DOHH2 (cell line): ENCODE data around the gene TNFRSF13B.

Experiments used
- H3F3A ChIP-seq: fragments of 200-600 bp; sonication (generic), shearing (Covaris generic); 2 replicates; pipeline ENCODE4 v1.6.0; 2016; ENCODE audit warnings: antibody characterized with exemption, mild to moderate bottlenecking; ENCODE audit not compliant: control insufficient read depth, insufficient read depth
- H3K27ac ChIP-seq: fragments of 200-600 bp; sonication (generic); 2 replicates; pipeline ENCODE4 v1.5.1; 2014; ENCODE audit warnings: low read depth, mild to moderate bottlenecking, low read length, moderate library complexity
- H3K27me3 ChIP-seq: fragments of 200-600 bp; sonication (generic); 2 replicates; pipeline ENCODE4 v1.6.1; 2014; ENCODE audit warnings: mild to moderate bottlenecking, low read length, mixed read lengths; ENCODE audit not compliant: control insufficient read depth
- H3K36me3 ChIP-seq: fragments of 200-600 bp; sonication (generic); 2 replicates; pipeline ENCODE4 v1.6.1; 2014; ENCODE audit warnings: mild to moderate bottlenecking, low read length, moderate library complexity, mixed read lengths; ENCODE audit not compliant: control insufficient read depth
- H3K4me1 ChIP-seq: fragments of 200-600 bp; sonication (generic); 2 replicates; pipeline ENCODE4 v1.6.1; 2014; ENCODE audit warnings: mild to moderate bottlenecking, low read length, mixed read lengths; ENCODE audit not compliant: control insufficient read depth
- H3K4me2 ChIP-seq: fragments of 200-600 bp; sonication (generic); 2 replicates; pipeline ENCODE4 v1.6.0; 2014; ENCODE audit warnings: mild to moderate bottlenecking, low read length, moderate library complexity
- H3K4me3 ChIP-seq: fragments of 200-600 bp; sonication (generic); 2 replicates; pipeline ENCODE4 v1.5.1; 2014; ENCODE audit warnings: mild to moderate bottlenecking, low read length, mixed read lengths
- H3K79me2 ChIP-seq: fragments of 200-600 bp; sonication (generic); 2 replicates; pipeline ENCODE4 v1.6.1; 2014; ENCODE audit warnings: mild to moderate bottlenecking, low read length, mixed read lengths; ENCODE audit not compliant: control insufficient read depth
- H3K9me2 ChIP-seq: fragments of 200-600 bp; sonication (generic); replicated peaks from 2 replicates; pipeline ENCODE4 v1.6.1; 2014; ENCODE audit warnings: mild to moderate bottlenecking, low read length, mixed read lengths; ENCODE audit not compliant: control insufficient read depth
- H3K9me3 ChIP-seq: fragments of 200-600 bp; sonication (generic); 2 replicates; pipeline ENCODE4 v1.6.1; 2014; ENCODE audit warnings: antibody characterized with exemption, low read length, mixed read lengths; ENCODE audit not compliant: control insufficient read depth, insufficient read depth
- H4K20me1 ChIP-seq: fragments of 200-600 bp; sonication (generic); 2 replicates; pipeline ENCODE4 v1.6.0; 2014; ENCODE audit warnings: low read depth, mild to moderate bottlenecking, antibody characterized with exemption, low read length, moderate library complexity; ENCODE audit not compliant: control insufficient read depth, insufficient read depth
- EZH2phosphoT487 ChIP-seq: fragments of 200-600 bp; sonication (generic); IDR thresholded peaks from 2 replicates; pipeline ENCODE4 v1.6.1; 2017; ENCODE audit warnings: borderline replicate concordance, mild to moderate bottlenecking, antibody characterized with exemption, low read length, moderate library complexity, mixed read lengths
- TF ChIP-seq, protein P1 (sequence below): fragments of 200-600 bp; sonication (generic); IDR thresholded peaks from one replicate; pipeline ENCODE4 v1.5.1; 2014; ENCODE audit warnings: antibody characterized with exemption, mild to moderate bottlenecking, low read depth, low read length; ENCODE audit not compliant: poor library complexity, severe bottlenecking

Gene TNFRSF13B

GRCh38 chr17:16911141-16911937, 60.6 kb downstream of the TNFRSF13B start:
- Histone ChIP-seq H3K9me3 (no peaks in the 10 kb centered on the region), H4K20me1 (no peaks in the 10 kb centered on the region), H3F3A (no peaks in the 10 kb centered on the region), H3K36me3 (no peaks in the 10 kb centered on the region), H3K9me2 (no peaks in the 10 kb centered on the region), H3K79me2 (no peaks in the 10 kb centered on the region), H3K4me3 (no peak overlapping the region), H3K27ac (no peak overlapping the region), H3K4me1 (0 out of 2 replicates have a peak, but pooled peaks cover 3% of the 10 kb centered on the region), H3K27me3 (peaks cover 44% of the 10 kb centered on the region), H3K4me2 (no peak overlapping the region)
- TF ChIP-seq EZH2phosphoT487: no peak
- TF ChIP-seq, protein P1, sequence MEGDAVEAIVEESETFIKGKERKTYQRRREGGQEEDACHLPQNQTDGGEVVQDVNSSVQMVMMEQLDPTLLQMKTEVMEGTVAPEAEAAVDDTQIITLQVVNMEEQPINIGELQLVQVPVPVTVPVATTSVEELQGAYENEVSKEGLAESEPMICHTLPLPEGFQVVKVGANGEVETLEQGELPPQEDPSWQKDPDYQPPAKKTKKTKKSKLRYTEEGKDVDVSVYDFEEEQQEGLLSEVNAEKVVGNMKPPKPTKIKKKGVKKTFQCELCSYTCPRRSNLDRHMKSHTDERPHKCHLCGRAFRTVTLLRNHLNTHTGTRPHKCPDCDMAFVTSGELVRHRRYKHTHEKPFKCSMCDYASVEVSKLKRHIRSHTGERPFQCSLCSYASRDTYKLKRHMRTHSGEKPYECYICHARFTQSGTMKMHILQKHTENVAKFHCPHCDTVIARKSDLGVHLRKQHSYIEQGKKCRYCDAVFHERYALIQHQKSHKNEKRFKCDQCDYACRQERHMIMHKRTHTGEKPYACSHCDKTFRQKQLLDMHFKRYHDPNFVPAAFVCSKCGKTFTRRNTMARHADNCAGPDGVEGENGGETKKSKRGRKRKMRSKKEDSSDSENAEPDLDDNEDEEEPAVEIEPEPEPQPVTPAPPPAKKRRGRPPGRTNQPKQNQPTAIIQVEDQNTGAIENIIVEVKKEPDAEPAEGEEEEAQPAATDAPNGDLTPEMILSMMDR: no peak

DNA sequence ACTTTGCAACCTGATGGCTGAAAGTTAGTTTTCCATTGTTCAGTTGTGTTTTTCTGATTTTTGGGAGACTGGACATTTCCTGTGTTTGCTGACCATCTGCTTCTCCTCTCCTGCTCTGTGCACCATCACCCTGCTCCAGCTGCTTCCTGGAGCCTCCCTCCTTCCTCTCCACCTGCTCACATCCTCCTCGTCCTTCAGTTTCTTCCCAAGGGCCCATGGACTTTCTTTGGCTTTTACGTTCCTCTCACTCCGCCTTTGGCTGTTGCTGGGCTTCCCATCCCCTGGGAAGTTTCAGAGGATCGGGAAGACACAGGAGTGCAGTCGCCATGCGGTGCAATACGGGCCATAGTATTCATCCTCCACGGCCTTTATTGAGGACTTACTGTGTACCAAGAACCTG, 61.6 kb downstream of the TNFRSF13B start:
- H3F3A ChIP-seq: no peaks in the 10 kb centered on the region
- H3K79me2 ChIP-seq: no peaks in the 10 kb centered on the region
- H3K36me3 ChIP-seq: no peaks in the 10 kb centered on the region
- H4K20me1 ChIP-seq: no peaks in the 10 kb centered on the region
- no peak overlapping the region for H3K4me2 ChIP-seq
- no peak overlapping the region for H3K4me3 ChIP-seq
- peaks cover 47% of the 10 kb centered on the region for H3K27me3 ChIP-seq
- no peaks in the 10 kb centered on the region for H3K4me1 ChIP-seq
- H3K9me3 ChIP-seq: no peaks in the 10 kb centered on the region
- H3K9me2 ChIP-seq: no peaks in the 10 kb centered on the region
- TF ChIP-seq, protein P1: no peak
- no peak for TF ChIP-seq EZH2phosphoT487
- no peak overlapping the region for H3K27ac ChIP-seq

- TF ChIP-seq, protein P1: no peak
- no peak for TF ChIP-seq EZH2phosphoT487
Measured at GRCh38 chr17:16909472-16910246, 62.3 kb downstream of the TNFRSF13B start.

More at GRCh38 chr17:16909472-16910246, 62.3 kb downstream of the TNFRSF13B start:
- H3K27ac ChIP-seq: no peak overlapping the region
- H3K36me3 ChIP-seq: no peaks in the 10 kb centered on the region
- H3F3A ChIP-seq: no peaks in the 10 kb centered on the region
- H3K4me2 ChIP-seq: no peak overlapping the region
- H3K4me3 ChIP-seq: no peak overlapping the region
- H3K79me2 ChIP-seq: no peaks in the 10 kb centered on the region
- peaks cover under 1% of the 10 kb centered on the region; the same call in 1 of the 2 replicates for H3K4me1 ChIP-seq
- H3K27me3 ChIP-seq: peaks cover 47% of the 10 kb centered on the region
- no peaks in the 10 kb centered on the region for H3K9me3 ChIP-seq
- H4K20me1 ChIP-seq: no peaks in the 10 kb centered on the region
- no peaks in the 10 kb centered on the region for H3K9me2 ChIP-seq
